ENCODE measurements around the gene PTER. TPM values are rescaled to one million over a fixed set of nuclear protein-coding genes. Genes with fewer than 3 reads are reported as not detected.

The PTER gene
- total RNA-seq, 3 donors from 2014 or later: 18.4 to 30.3 (median 22.6) TPM

DNA sequence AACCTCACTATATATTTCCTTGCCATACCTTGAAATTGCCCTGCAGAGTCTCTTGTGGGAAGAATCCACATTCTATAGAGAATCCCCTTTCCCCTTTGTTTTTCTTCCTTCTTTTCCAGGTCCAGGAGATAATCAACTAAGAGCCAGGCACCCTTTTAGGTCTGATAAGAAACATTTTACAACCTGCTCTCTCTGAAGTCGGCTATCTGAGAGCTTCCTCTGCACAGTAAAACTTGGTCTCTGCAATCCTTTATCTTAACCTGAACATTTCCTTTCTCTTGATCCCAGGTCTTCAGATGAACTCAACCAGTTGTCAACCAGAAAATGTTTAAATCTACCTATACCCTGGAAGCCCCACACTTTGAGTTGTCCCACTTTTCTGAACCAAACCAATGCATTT, 19.5 kb upstream of the PTER start:
- TF ChIP-seq POLR2AphosphoS5 (IDR thresholded peaks at IDR 0.05) (no peak), POLR2A (IDR thresholded peaks at IDR 0.05) (no peak)
- TF ChIP-seq, protein P1, sequence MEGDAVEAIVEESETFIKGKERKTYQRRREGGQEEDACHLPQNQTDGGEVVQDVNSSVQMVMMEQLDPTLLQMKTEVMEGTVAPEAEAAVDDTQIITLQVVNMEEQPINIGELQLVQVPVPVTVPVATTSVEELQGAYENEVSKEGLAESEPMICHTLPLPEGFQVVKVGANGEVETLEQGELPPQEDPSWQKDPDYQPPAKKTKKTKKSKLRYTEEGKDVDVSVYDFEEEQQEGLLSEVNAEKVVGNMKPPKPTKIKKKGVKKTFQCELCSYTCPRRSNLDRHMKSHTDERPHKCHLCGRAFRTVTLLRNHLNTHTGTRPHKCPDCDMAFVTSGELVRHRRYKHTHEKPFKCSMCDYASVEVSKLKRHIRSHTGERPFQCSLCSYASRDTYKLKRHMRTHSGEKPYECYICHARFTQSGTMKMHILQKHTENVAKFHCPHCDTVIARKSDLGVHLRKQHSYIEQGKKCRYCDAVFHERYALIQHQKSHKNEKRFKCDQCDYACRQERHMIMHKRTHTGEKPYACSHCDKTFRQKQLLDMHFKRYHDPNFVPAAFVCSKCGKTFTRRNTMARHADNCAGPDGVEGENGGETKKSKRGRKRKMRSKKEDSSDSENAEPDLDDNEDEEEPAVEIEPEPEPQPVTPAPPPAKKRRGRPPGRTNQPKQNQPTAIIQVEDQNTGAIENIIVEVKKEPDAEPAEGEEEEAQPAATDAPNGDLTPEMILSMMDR (IDR thresholded peaks at IDR 0.05): no peak
- Histone ChIP-seq H3K9me3 (no peaks in the 10 kb centered on the region), H3K36me3 (no peaks in the 10 kb centered on the region), H3K4me1 (no peaks in the 10 kb centered on the region), H3K27ac (no peak overlapping the region), H3K4me3 (no peak overlapping the region), H3K27me3 (no peaks in the 10 kb centered on the region)
- DNase-seq (ENCODE audit: low spot score in 2 of 2): no peak
- intact Hi-C loops (cut with DNase I; ENCODE audit: low total_unique reads): no loop called here

DNA sequence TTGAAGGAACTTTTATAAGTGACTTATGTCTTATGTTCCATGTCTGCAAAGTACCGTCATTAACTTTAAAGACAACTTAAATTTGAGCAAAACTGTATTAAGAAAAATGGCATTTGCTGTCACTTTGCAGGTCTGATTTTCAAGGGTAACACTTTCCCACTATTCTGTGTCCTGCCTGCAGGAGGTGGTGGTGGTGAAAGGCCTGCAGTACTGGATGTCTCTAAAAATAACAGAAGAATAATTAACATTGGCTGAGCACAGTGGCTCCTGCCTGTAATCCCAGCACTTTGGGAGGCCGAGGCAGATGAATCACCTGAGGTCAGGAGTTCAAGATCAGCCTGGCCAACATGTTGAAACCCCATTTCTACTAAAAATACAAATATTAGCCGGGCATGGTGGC, 13.2 kb upstream of the PTER start:
- TF ChIP-seq POLR2AphosphoS5 (IDR thresholded peaks at IDR 0.05) (no peak), POLR2A (IDR thresholded peaks at IDR 0.05) (no peak)
- TF ChIP-seq, protein P1 (IDR thresholded peaks at IDR 0.05): no peak
- Histone ChIP-seq H3K36me3 (no peaks in the 10 kb centered on the region), H3K4me1 (no peaks in the 10 kb centered on the region), H3K27ac (no peak overlapping the region), H3K27me3 (no peaks in the 10 kb centered on the region), H3K4me3 (no peak overlapping the region), H3K9me3 (no peaks in the 10 kb centered on the region)
- no peak for DNase-seq (ENCODE audit: low spot score in 2 of 2)
- intact Hi-C loops (cut with DNase I; ENCODE audit: low total_unique reads): no loop called here

DNA sequence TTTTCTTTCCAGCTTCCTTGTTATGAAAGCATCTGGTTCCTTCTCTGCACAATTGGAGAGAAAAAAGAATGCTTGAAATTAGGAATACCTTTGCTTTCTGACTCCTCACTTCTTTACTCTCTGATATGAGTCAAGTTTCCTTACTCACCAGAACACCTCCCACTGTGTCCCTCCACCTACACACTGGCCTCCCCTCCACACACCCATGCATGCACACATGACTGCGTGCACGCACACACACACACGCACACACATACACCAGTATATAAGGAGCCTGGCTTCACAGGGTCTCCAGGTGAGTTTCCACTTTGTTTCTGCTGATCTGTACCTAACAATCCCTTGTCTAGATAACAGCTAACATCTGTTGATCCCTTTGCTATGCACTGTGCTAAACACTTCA, 11.4 kb upstream of the PTER start:
- H3K9me3 ChIP-seq: no peaks in the 10 kb centered on the region
- no peak overlapping the region for H3K27ac ChIP-seq
- no peak for DNase-seq (ENCODE audit: low spot score in 2 of 2)
- TF ChIP-seq POLR2AphosphoS5 (IDR thresholded peaks at IDR 0.05) (no peak), POLR2A (IDR thresholded peaks at IDR 0.05) (no peak)
- TF ChIP-seq, protein P1 (IDR thresholded peaks at IDR 0.05): no peak
- no peaks in the 10 kb centered on the region for H3K27me3 ChIP-seq
- intact Hi-C loops (cut with DNase I; ENCODE audit: low total_unique reads): no loop called here
- no peak overlapping the region for H3K4me3 ChIP-seq
- no peaks in the 10 kb centered on the region for H3K4me1 ChIP-seq
- no peaks in the 10 kb centered on the region for H3K36me3 ChIP-seq

DNA sequence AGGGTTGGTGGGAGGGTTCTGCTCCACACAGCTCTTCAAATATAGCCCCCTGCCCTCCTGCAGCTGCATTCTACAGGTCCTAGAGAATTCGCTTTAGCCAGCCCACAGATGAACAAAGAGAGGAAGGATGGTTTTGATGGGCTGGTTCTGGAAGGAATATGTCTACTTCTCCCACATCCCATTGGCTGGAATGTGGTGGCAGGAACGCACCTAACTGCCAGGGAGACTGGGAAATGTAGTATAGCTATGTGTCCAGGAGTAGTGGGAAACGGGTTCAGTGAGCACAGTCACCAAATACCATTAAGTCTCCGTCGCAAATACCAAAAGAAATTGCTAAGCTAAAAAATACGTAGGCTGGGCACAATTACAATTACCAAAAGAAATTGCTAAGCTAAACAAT, 7.3 kb upstream of the PTER start:
- H3K27me3 ChIP-seq: no peaks in the 10 kb centered on the region
- no peak overlapping the region for H3K27ac ChIP-seq
- no peak overlapping the region for H3K4me3 ChIP-seq
- TF ChIP-seq POLR2AphosphoS5 (IDR thresholded peaks at IDR 0.05) (no peak), POLR2A (IDR thresholded peaks at IDR 0.05) (no peak)
- TF ChIP-seq, protein P1 (IDR thresholded peaks at IDR 0.05): no peak
- no peaks in the 10 kb centered on the region for H3K4me1 ChIP-seq
- DNase-seq (ENCODE audit: low spot score in 2 of 2): no peak
- intact Hi-C loops (cut with DNase I; ENCODE audit: low total_unique reads): no loop called here
- no peaks in the 10 kb centered on the region for H3K9me3 ChIP-seq
- no peaks in the 10 kb centered on the region for H3K36me3 ChIP-seq

DNA sequence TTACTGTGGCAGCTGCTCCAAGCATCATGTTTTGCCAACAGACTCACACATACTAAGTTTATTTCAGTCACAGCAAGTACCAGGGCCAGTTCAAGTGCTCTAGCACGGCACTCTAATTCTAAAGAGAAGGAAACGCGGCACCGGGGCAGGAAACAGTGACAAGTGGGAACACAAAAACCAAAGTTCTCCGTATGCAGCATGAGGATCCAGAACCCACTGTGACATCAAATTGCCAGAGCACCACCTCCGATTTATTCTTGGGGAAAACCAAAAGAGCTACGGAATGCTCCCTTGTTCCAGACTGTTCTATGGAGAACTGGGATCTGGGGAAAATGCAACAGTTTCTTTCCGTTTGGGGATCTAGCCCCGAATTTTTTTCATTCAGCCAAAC, 448 bp upstream of the PTER start:
- Histone ChIP-seq H3K36me3 (no peaks in the 10 kb centered on the region), H3K27ac (peak overlapping the region; percentile 88 to 89), H3K9me3 (no peaks in the 10 kb centered on the region), H3K4me3 (peak overlapping the region; percentile 51 to 72 (median 66)), H3K4me1 (peaks cover 0 to 10% of the 10 kb centered on the region in 2 donors), H3K27me3 (no peaks in the 10 kb centered on the region)
- intact Hi-C loops (cut with DNase I; ENCODE audit: low total_unique reads): no loop called here
- no peak for TF ChIP-seq POLR2AphosphoS5 (IDR thresholded peaks at IDR 0.05)
- TF ChIP-seq POLR2A (IDR thresholded peaks at IDR 0.05): no peak
- TF ChIP-seq, protein P1 (IDR thresholded peaks at IDR 0.05): no peak
- DNase-seq (ENCODE audit: low spot score in 2 of 2): no peak
